Activated CD4-positive, alpha-beta T cell treated with anti-CD3 and anti-CD28 coated beads for 36 hours (primary cell): Measurements from ENCODE around the gene CYP2U1. TPM values are rescaled to one million over a fixed set of nuclear protein-coding genes. Genes with fewer than 3 reads are reported as not detected.
A peak's percentile ranks its signal among the peaks of the same experiment; 100 is the strongest.

Experiments
- ATAC-seq: fragments of 200-7000 bp; cut with Tn5 transposase; one replicate; pipeline ENCODE4 v1.10.0; 2021; ENCODE audit warnings: mild to moderate bottlenecking, moderate library complexity
- CTCF ChIA-PET: fragments of 350-600 bp; sonication (Branson Sonifier 250); formaldehyde crosslinking; loops from one replicate; lab custom pipeline; 2021; ENCODE audit warnings: antibody characterized with exemption; lab: Charles Lee
- POLR2A ChIA-PET: fragments of 350-600 bp; sonication (Branson Sonifier 250); formaldehyde crosslinking; loops from one replicate; lab custom pipeline; 2021; ENCODE audit warnings: antibody characterized with exemption, inconsistent platforms; lab: Charles Lee
- DNase-seq: peaks from one replicate; pipeline ENCODE4 v3.0.0-alpha.2; 2020
- H3K27ac Mint-ChIP-seq: one replicate; pipeline ENCODE4 v1.8.0; 2021; ENCODE audit warnings: mixed read lengths
- H3K27me3 Mint-ChIP-seq: one replicate; pipeline ENCODE4 v1.8.0; 2021; ENCODE audit warnings: mixed read lengths
- H3K36me3 Mint-ChIP-seq: one replicate; pipeline ENCODE4 v1.8.0; 2021; ENCODE audit warnings: low read depth, mixed read lengths
- H3K4me1 Mint-ChIP-seq: one replicate; pipeline ENCODE4 v1.8.0; 2021; ENCODE audit warnings: mixed read lengths
- H3K4me3 Mint-ChIP-seq: one replicate; pipeline ENCODE4 v1.8.0; 2021; ENCODE audit warnings: mild to moderate bottlenecking, moderate library complexity, mixed read lengths
- H3K9me3 Mint-ChIP-seq: one replicate; pipeline ENCODE4 v1.8.0; 2021; ENCODE audit warnings: low read depth, mixed read lengths
- intact Hi-C, 2 experiments: fragments of 100-400 bp; cut with DNase I in 1 of 2; cut with micrococcal nuclease in 1 of 2; formaldehyde crosslinking; loops; one replicate each; pipeline versions ENCODE4 v1.14.2 to v1.15.1; 2022 to 2024; cut with DNase I, micrococcal nuclease
- total RNA-seq, 2 experiments: library from RNA; stranded (reverse); gene quantifications; one replicate each; pipeline ENCODE4 v1.2.3, GENCODE V29; 2021

CYP2U1 gene
- total RNA-seq, 2 experiments from 2014 or later = 2.3 to 2.4 TPM

DNA sequence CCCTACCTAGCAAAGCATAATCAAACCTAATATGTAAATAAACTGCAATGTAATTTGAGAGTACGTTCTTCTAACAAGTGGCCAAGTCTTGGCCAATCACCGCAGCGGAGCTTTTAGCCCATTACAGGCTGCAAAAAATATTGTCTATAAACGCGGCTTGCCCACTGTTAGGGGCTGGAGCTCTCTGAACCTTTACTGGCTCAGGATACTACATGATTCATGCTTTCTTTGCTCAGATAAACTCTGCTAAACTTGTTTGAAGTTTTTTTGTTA, 57.4 kb downstream of the CYP2U1 start:
- no peaks in the 10 kb centered on the region for H3K9me3 Mint-ChIP-seq
- ChIA-PET POLR2A (interaction anchor here (0.6 kb wide), 1 partner anchor 29 kb away, joined by 3 read pairs; no protein-coding TSS in a partner anchor), CTCF (no interaction called here)
- H3K27ac Mint-ChIP-seq = peak overlapping the region; percentile 43
- H3K4me3 Mint-ChIP-seq = peak overlapping the region; percentile 4
- H3K27me3 Mint-ChIP-seq = no peaks in the 10 kb centered on the region
- no peak for ATAC-seq
- H3K4me1 Mint-ChIP-seq = peaks cover 49% of the 10 kb centered on the region
- intact Hi-C loops = loop anchor here (1.0 to 5.0 kb wide), 7 partner anchors 57 to 1672 kb away; partner anchors contain the start of genes CYP2U1 (in 2 of the 2), PAPSS1 (in 2 of the 2), RPL34 (in 2 of the 2) and AIMP1 (in 1 of the 2)
- H3K36me3 Mint-ChIP-seq = peaks cover 9% of the 10 kb centered on the region
- DNase-seq = no peak

DNA sequence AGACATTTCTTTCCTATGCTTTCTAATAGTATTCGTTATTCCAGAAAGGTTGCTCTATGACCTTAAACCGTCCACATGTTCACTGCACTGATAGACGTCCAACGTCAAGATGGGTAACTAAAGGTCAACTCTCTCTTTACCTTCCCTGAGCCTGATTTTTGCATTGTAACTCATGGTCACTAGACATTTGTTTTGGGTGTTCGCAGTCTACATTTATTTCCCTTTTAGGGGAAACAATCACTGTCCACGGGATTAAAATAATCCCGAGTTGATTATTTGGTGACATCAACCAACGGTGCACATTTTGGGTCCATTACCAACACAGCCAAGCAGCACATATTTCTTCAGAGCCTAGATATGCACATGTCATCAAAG, 57.8 kb downstream of the CYP2U1 start:
- no peaks in the 10 kb centered on the region for H3K27me3 Mint-ChIP-seq
- H3K27ac Mint-ChIP-seq = peak overlapping the region; percentile 96
- ChIA-PET POLR2A (interaction anchor here (0.5 to 0.6 kb wide), 5 partner anchors 14 to 375 kb away, joined by 3 read pairs; no protein-coding TSS in a partner anchor), CTCF (no interaction called here)
- DNase-seq (no peak), ATAC-seq (no peak)
- H3K36me3 Mint-ChIP-seq = peaks cover 9% of the 10 kb centered on the region
- no peaks in the 10 kb centered on the region for H3K9me3 Mint-ChIP-seq
- peaks cover 51% of the 10 kb centered on the region for H3K4me1 Mint-ChIP-seq
- intact Hi-C loops = loop anchor here (1.0 to 5.0 kb wide), 7 partner anchors 58 to 1672 kb away; partner anchors contain the start of genes CYP2U1 (in 2 of the 2), PAPSS1 (in 2 of the 2), RPL34 (in 2 of the 2) and AIMP1 (in 1 of the 2)
- peak overlapping the region; percentile 95 for H3K4me3 Mint-ChIP-seq

DNA sequence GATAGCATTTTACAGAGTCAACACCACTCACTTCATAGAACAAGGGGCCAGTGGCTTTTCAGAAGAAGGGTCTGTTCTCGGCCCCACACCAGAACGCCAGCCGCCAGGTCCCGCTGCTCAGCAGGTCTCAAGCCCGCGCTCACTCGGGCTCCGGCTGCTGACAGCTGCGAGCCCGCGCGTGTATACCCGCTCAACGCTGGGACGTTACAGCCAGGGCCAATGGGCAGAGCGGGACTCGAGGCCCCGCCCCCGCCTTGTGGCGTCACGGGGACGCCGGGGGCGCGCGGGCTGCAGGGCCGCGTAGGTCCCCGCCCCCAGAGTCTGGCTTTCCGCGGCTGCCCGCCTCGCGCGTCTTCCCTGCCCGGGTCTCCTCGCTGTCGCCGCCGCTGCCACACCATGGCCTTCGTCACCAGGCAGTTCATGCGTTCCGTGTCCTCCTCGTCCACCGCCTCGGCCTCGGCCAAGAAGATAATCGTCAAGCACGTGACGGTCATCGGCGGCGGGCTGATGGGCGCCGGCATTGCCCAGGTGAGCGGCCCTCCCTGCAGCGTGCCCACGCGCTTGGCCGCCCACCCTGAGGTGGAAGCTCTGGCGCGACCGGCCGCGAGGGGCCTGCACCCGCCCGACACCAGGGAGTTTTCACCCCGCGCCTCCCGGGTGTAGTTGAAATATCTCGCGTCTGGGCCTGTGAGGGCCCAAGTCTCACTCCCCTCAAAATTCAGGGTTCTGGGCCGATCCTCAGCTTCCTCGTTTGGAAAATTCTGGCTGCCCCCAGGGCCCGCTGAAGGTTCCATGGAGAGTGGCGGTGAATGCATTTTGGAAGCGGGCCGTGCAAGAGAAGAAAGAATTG, 58.4 kb downstream of the CYP2U1 start, which contains the start of gene HADH:
Gene HADH (plus strand): TSS at position 353 of the 850 bp plus-strand sequence. CDS start 44 bp downstream, at position 397.
- POLR2A ChIA-PET = interaction anchor here (0.5 to 0.6 kb wide), 4 partner anchors 13 to 375 kb away, joined by 3 read pairs; no protein-coding TSS in a partner anchor
- CTCF ChIA-PET = interaction anchor here (1.0 kb wide), 1 partner anchor 184 kb away, joined by 3 read pairs; no protein-coding TSS in a partner anchor
- H3K9me3 Mint-ChIP-seq = no peaks in the 10 kb centered on the region
- DNase-seq (peak; percentile 97), ATAC-seq (peak; percentile 98)
- no peaks in the 10 kb centered on the region for H3K27me3 Mint-ChIP-seq
- peak within 1 kb of the TSS; percentile 96 for H3K27ac Mint-ChIP-seq
- peak within 1 kb of the TSS; percentile 95 for H3K4me3 Mint-ChIP-seq
- H3K36me3 Mint-ChIP-seq = peaks cover 9% of the 10 kb centered on the region
- peaks cover 54% of the 10 kb centered on the region for H3K4me1 Mint-ChIP-seq
- intact Hi-C loops = loop anchor here (1.0 to 5.0 kb wide), 7 partner anchors 58 to 1673 kb away; partner anchors contain the start of genes CYP2U1 (in 2 of the 2), PAPSS1 (in 2 of the 2), RPL34 (in 2 of the 2) and AIMP1 (in 1 of the 2)

DNA sequence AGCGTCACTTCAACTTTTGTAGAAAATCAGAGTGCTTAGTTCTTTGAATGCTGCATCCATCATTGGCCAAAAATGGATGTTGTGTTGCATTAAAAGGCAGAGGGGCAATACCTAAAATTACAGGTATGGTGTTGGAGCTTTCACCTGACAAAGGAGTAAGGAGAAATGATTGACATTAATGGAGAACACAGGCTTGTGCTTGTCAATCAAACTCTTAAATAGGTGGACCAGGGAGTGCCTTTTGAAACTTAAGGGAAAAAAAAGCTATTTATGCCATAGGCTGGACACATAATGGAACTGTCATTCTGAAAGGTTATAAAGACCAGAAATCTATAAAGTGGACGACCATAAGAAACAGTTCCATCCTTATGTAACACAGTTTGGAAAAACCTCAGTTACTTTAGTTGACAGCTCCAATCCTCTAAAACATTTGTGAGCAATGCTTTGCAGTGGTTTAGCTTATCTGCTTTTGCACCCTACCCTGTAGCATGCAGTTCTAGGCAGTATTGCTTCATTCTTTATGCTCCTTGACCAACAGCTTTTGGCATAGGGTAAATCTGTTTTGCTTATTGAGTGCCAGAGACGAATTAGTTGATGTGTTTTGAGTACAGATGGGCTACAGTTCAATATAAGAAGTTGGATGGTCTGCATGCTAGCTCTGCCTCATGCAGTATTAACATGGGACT, 60.7 kb downstream of the CYP2U1 start:
- no peak overlapping the region for H3K27ac Mint-ChIP-seq
- H3K4me1 Mint-ChIP-seq = peaks cover 60% of the 10 kb centered on the region
- DNase-seq = no peak
- intact Hi-C loops = no loop called here
- ChIA-PET POLR2A (interaction anchor here (0.5 to 0.6 kb wide), 2 partner anchors 60 to 269 kb away, joined by 3 to 6 read pairs; no protein-coding TSS in a partner anchor), CTCF (interaction anchor here (0.9 to 1.5 kb wide), 3 partner anchors 10 to 28 kb away, joined by 3 to 7 read pairs (median 4); no protein-coding TSS in a partner anchor)
- no peak for ATAC-seq
- H3K4me3 Mint-ChIP-seq = peak overlapping the region; percentile 95
- no peaks in the 10 kb centered on the region for H3K9me3 Mint-ChIP-seq
- no peaks in the 10 kb centered on the region for H3K27me3 Mint-ChIP-seq
- H3K36me3 Mint-ChIP-seq = peaks cover 26% of the 10 kb centered on the region

DNA sequence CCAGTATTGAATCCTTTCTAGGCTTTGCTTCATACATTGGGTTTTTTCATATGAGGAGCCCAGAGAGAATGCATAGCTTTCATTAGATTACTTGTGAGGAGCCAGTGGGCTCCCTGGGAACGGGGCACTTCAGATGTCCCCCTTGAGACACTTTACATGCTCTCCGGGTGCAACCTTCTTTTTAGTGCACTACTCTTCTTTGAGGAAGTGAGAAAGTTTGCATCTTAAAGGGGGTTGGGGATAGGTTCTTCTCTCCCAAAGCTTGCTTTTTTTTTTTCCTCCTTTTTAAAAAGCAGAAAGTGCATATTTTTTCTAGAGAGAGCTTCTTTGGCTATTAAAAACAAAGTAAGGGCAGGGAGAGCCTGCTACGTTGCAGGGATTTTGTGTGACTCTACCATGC, 62.6 kb downstream of the CYP2U1 start:
- Mint-ChIP-seq H3K4me3 (no peak overlapping the region), H3K36me3 (peaks cover 41% of the 10 kb centered on the region), H3K9me3 (no peaks in the 10 kb centered on the region), H3K4me1 (peaks cover 61% of the 10 kb centered on the region), H3K27me3 (no peaks in the 10 kb centered on the region), H3K27ac (no peak overlapping the region)
- no peak for DNase-seq
- CTCF ChIA-PET = interaction anchor here (0.7 to 1.4 kb wide), 3 partner anchors 10 to 578 kb away, joined by 3 to 5 read pairs (median 3); no protein-coding TSS in a partner anchor
- intact Hi-C loops = no loop called here
- no peak for ATAC-seq
- POLR2A ChIA-PET = no interaction called here

DNA sequence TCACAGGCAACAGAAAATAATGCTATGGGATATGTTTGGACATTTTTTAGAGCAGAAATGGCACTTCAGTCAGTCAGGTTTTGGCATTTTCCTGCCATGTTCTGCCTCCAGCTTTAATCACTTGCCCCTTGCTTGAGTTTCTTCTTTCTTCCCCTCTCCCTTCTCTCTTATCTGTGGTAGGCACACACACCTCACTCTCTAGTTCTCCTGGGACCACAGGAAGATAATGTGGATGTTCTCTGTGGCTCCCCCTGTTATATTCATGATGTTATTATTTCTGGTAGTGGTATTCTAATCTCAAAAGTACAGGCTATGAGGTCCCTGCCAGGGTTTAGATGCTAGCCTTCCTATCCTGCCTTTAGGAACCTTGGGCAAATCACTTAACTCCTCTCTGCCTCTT, 63.5 kb downstream of the CYP2U1 start:
- ChIA-PET POLR2A (no interaction called here), CTCF (interaction anchor here (0.7 to 1.4 kb wide), 4 partner anchors 9 to 25 kb away, joined by 3 to 5 read pairs (median 4); no protein-coding TSS in a partner anchor)
- Mint-ChIP-seq H3K4me1 (peaks cover 67% of the 10 kb centered on the region), H3K4me3 (no peak overlapping the region), H3K27me3 (no peaks in the 10 kb centered on the region), H3K27ac (no peak overlapping the region), H3K9me3 (no peaks in the 10 kb centered on the region), H3K36me3 (peaks cover 49% of the 10 kb centered on the region)
- ATAC-seq = no peak
- intact Hi-C loops = no loop called here
- no peak for DNase-seq

DNA sequence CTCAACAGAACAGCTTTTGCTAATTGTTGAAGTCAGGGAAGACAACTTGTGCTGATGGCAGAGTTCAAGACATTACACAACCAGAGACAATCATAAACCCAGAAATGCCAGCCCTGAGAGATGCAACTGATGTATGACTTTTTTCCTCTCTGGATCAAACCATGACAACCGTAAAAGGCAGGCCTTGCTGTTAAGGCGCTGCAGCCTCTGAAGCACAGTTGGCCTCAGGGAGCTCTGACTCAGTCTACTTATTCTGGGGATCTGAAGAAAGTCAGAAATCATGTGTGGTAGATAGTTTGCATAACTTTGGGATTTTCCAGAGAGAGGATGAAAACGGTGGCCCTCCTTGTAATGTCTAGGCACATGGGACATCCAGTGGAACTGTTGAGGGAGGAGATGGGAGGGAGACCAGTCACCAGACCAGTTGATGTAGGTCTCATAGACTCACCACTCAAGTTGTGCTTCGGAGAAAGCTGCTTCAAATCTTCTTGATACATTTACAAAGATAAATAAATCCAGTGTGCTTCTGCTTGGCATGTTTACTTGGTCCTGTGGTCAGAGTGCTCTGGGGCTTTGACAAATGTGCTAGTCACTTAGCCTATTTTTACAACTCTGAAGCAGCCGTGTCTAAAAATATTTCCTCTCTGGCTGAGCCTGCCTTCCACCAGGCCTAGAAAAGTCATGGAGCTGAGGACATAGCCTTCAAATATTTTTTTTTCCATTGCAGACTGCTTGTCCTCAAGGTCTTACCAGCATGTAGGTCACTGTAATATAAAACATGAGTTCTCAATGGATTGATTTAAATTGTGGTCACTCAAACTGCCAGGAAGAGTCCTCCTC, 65.8 kb downstream of the CYP2U1 start:
- no peaks in the 10 kb centered on the region for H3K27me3 Mint-ChIP-seq
- no peak overlapping the region for H3K27ac Mint-ChIP-seq
- DNase-seq (no peak), ATAC-seq (no peak)
- intact Hi-C loops = no loop called here
- H3K9me3 Mint-ChIP-seq = no peaks in the 10 kb centered on the region
- H3K4me1 Mint-ChIP-seq = peaks cover 60% of the 10 kb centered on the region
- H3K4me3 Mint-ChIP-seq = no peak overlapping the region
- POLR2A ChIA-PET = interaction anchor here (0.6 to 0.7 kb wide), 2 partner anchors 143 to 654 kb away, joined by 3 to 4 read pairs; no protein-coding TSS in a partner anchor
- peaks cover 54% of the 10 kb centered on the region for H3K36me3 Mint-ChIP-seq
- CTCF ChIA-PET = interaction anchor here (1.7 to 2.5 kb wide), 2 partner anchors 18 to 22 kb away, joined by 4 to 7 read pairs; no protein-coding TSS in a partner anchor

DNA sequence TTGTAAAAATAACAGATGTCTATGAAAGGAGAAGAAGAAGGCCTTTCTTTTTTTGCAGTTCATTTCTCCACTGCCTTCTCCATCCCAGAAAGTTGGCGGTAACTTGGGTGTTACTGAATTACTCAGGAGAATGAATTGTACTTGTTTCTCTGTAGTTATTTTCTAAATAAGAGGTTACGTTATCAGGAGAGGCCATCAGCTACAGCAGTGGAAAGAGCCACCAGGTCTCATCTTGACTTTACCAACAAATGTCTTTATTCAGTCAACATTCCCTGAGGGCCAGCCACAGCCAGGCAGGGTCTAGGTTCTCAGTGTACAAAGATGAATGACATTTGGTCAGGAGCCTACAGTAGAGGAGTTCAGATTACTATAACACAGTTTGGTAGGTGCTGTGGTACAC, 66.4 kb downstream of the CYP2U1 start:
- intact Hi-C loops = no loop called here
- CTCF ChIA-PET = interaction anchor here (2.5 kb wide), 1 partner anchor 22 kb away, joined by 7 read pairs; no protein-coding TSS in a partner anchor
- no peaks in the 10 kb centered on the region for H3K27me3 Mint-ChIP-seq
- ATAC-seq (no peak), DNase-seq (no peak)
- H3K9me3 Mint-ChIP-seq = no peaks in the 10 kb centered on the region
- peaks cover 57% of the 10 kb centered on the region for H3K36me3 Mint-ChIP-seq
- H3K4me1 Mint-ChIP-seq = peaks cover 58% of the 10 kb centered on the region
- POLR2A ChIA-PET = no interaction called here
- H3K4me3 Mint-ChIP-seq = no peak overlapping the region
- no peak overlapping the region for H3K27ac Mint-ChIP-seq

DNA sequence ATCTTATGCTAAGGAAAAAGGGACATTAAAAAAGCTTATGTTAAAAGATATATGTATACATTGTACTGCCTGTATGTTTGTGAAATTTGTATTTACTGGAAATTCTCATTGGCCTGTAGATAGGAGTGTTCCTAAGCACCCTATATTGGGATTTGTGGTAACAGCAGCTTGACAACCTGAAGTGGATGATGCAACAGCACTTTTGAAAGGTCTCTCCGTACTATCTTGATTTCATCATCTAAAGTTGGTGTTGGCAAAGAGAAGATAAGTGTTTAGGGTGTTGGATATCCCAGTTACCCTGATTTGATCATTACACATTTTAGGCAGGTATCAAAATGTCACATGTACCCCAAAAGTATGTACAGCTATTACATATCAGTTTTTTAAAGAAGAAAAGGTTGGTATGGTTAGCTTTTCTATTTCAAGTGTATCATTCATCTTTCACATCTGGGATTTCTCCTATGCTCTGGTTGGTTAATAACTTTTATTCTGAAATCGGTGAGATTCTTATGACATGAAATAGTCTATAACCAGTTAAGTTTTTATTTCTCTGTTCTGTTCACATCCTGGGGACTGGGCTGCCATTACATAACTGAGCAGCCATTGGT, 68.7 kb downstream of the CYP2U1 start:
- ChIA-PET POLR2A (no interaction called here), CTCF (interaction anchor here (1.0 to 2.8 kb wide), 3 partner anchors 9 to 573 kb away, joined by 3 to 7 read pairs (median 3); no protein-coding TSS in a partner anchor)
- peaks cover 60% of the 10 kb centered on the region for H3K4me1 Mint-ChIP-seq
- H3K36me3 Mint-ChIP-seq = peaks cover 56% of the 10 kb centered on the region
- intact Hi-C loops = no loop called here
- H3K27me3 Mint-ChIP-seq = no peaks in the 10 kb centered on the region
- peak overlapping the region; percentile 29 for H3K27ac Mint-ChIP-seq
- H3K9me3 Mint-ChIP-seq = no peaks in the 10 kb centered on the region
- no peak for ATAC-seq
- H3K4me3 Mint-ChIP-seq = no peak overlapping the region
- DNase-seq = no peak
